Measurements from ENCODE around the gene BMP7. TPM values are rescaled to one million over a fixed set of nuclear protein-coding genes. Genes with fewer than 3 reads are reported as not detected.
"Not testable (repeated sequence)": the region's sequence is repeated elsewhere in the genome, so short reads cannot be mapped to it uniquely, and the experiment has no call there.

The BMP7 gene
- total and polyA plus RNA-seq, 3 experiments from 2014 or later = not detected

- Histone ChIP-seq H3K4me3 (ENCODE audit: low read length) (no peak overlapping the region), H3K9me3 (ENCODE audit: low read length) (no peaks in the 10 kb centered on the region), H3K4me1 (ENCODE audit: insufficient read depth, low read length) (no peaks in the 10 kb centered on the region), H3K27ac (ENCODE audit: low read depth, low read length) (no peak overlapping the region), H3K27me3 (ENCODE audit: insufficient read depth, low read length, poor library complexity, severe bottlenecking) (no peaks in the 10 kb centered on the region), H3K36me3 (ENCODE audit: insufficient read depth, low read length) (no peaks in the 10 kb centered on the region)
- Mint-ChIP-seq H3K9me3 (no peaks in the 10 kb centered on the region), H3K4me1 (no peaks in the 10 kb centered on the region), H3K4me3 (no peak overlapping the region), H3K36me3 (no peaks in the 10 kb centered on the region), H3K27ac (no peak overlapping the region), H3K27me3 (no peaks in the 10 kb centered on the region)
- ChIA-PET CTCF (no interaction called here), POLR2A (no interaction called here)
- no peak for DNase-seq
Observed at GRCh38 chr20:57193094-57193493, 73.3 kb downstream of the BMP7 start.

DNA sequence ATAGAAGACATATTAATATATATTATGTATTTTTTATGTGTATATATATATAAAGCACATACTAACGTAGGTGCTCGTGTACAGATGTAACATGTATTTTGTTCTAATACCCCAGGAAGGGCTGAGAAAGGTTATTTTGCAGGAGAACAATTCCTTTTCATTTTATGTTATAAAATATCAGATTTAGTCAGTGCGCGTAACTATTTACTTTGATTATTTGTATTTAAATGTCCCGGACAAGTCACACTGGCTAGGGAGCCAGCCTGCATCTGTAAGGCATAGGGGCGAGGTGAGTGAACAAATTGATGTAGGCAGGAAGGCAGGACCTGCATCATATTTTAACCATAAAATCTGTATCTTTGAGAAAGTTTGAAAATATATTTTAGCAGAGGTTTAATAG lies 74.1 kb downstream of the BMP7 start:
- no peaks in the 10 kb centered on the region for H3K4me1 Mint-ChIP-seq
- no peaks in the 10 kb centered on the region for H3K9me3 ChIP-seq (ENCODE audit: low read length)
- CTCF ChIA-PET = no interaction called here
- no peaks in the 10 kb centered on the region for H3K4me1 ChIP-seq (ENCODE audit: insufficient read depth, low read length)
- no peaks in the 10 kb centered on the region for H3K27me3 ChIP-seq (ENCODE audit: insufficient read depth, low read length, poor library complexity, severe bottlenecking)
- no peak overlapping the region for H3K27ac ChIP-seq (ENCODE audit: low read depth, low read length)
- no peak overlapping the region for H3K4me3 Mint-ChIP-seq
- H3K27ac Mint-ChIP-seq = no peak overlapping the region
- no peaks in the 10 kb centered on the region for H3K36me3 Mint-ChIP-seq
- no peaks in the 10 kb centered on the region for H3K9me3 Mint-ChIP-seq
- no peak overlapping the region for H3K4me3 ChIP-seq (ENCODE audit: low read length)
- no peaks in the 10 kb centered on the region for H3K27me3 Mint-ChIP-seq
- POLR2A ChIA-PET = no interaction called here
- DNase-seq = no peak
- no peaks in the 10 kb centered on the region for H3K36me3 ChIP-seq (ENCODE audit: insufficient read depth, low read length)

GRCh38 chr20:57191265-57191638 lies 75.2 kb downstream of the BMP7 start:
- CTCF ChIA-PET = not testable (repeated sequence)

GRCh38 chr20:57190536-57191264 lies 75.7 kb downstream of the BMP7 start:
- H3K4me3 ChIP-seq (ENCODE audit: low read length) = no peak overlapping the region
- peaks cover 0 to 3% of the 10 kb centered on the region in 2 donors for H3K27me3 Mint-ChIP-seq
- CTCF ChIA-PET = no interaction called here
- no peaks in the 10 kb centered on the region for H3K36me3 ChIP-seq (ENCODE audit: insufficient read depth, low read length)
- H3K36me3 Mint-ChIP-seq = no peaks in the 10 kb centered on the region
- H3K9me3 ChIP-seq (ENCODE audit: low read length) = no peaks in the 10 kb centered on the region
- no peak overlapping the region for H3K27ac ChIP-seq (ENCODE audit: low read depth, low read length)
- no peak for DNase-seq
- H3K27ac Mint-ChIP-seq = no peak overlapping the region
- no peaks in the 10 kb centered on the region for H3K4me1 Mint-ChIP-seq
- no peaks in the 10 kb centered on the region for H3K27me3 ChIP-seq (ENCODE audit: insufficient read depth, low read length, poor library complexity, severe bottlenecking)
- H3K4me3 Mint-ChIP-seq = no peak overlapping the region
- no peaks in the 10 kb centered on the region for H3K4me1 ChIP-seq (ENCODE audit: insufficient read depth, low read length)
- no peaks in the 10 kb centered on the region for H3K9me3 Mint-ChIP-seq
- POLR2A ChIA-PET = no interaction called here

More at GRCh38 chr20:57191265-57191638, 75.2 kb downstream of the BMP7 start:
- H3K9me3 ChIP-seq (ENCODE audit: low read length); H3K36me3 Mint-ChIP-seq; H3K9me3 Mint-ChIP-seq; H3K4me1 Mint-ChIP-seq; H3K4me3 Mint-ChIP-seq; DNase-seq; H3K4me3 ChIP-seq (ENCODE audit: low read length); H3K27ac Mint-ChIP-seq; H3K27me3 ChIP-seq (ENCODE audit: insufficient read depth, low read length, poor library complexity, severe bottlenecking); H3K36me3 ChIP-seq (ENCODE audit: insufficient read depth, low read length); H3K4me1 ChIP-seq (ENCODE audit: insufficient read depth, low read length); POLR2A ChIA-PET; H3K27ac ChIP-seq (ENCODE audit: low read depth, low read length); H3K27me3 Mint-ChIP-seq: not testable (repeated sequence)

DNA sequence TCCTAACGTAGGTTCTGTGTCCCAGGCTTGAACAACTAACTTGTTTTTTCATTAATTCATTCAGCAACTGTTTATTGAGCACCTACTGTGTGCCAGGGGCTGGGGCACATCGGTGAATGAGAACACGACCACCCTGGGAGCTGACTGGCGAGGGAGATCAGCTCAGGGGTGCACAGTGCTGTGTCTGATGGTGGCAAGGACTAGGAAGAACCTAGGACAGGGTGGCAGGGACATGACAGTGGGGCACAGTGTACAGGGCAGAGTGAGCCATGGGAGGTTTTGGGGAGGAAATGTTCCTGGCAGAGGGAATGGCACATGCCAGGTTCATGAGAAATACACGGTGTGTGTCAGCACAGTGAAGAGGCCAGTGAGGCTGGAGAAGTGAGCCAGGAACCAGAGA lies 76.7 kb downstream of the BMP7 start:
- Mint-ChIP-seq H3K36me3 (no peaks in the 10 kb centered on the region), H3K9me3 (no peaks in the 10 kb centered on the region), H3K27ac (no peak overlapping the region), H3K27me3 (peaks cover 0 to 3% of the 10 kb centered on the region in 2 donors), H3K4me1 (no peaks in the 10 kb centered on the region), H3K4me3 (no peak overlapping the region)
- Histone ChIP-seq H3K4me1 (ENCODE audit: insufficient read depth, low read length) (no peaks in the 10 kb centered on the region), H3K9me3 (ENCODE audit: low read length) (no peaks in the 10 kb centered on the region), H3K27ac (ENCODE audit: low read depth, low read length) (no peak overlapping the region), H3K27me3 (ENCODE audit: insufficient read depth, low read length, poor library complexity, severe bottlenecking) (no peaks in the 10 kb centered on the region), H3K36me3 (ENCODE audit: insufficient read depth, low read length) (no peaks in the 10 kb centered on the region), H3K4me3 (ENCODE audit: low read length) (no peak overlapping the region)
- DNase-seq = no peak
- ChIA-PET POLR2A (no interaction called here), CTCF (no interaction called here)

GRCh38 chr20:57188576-57189079 lies 77.8 kb downstream of the BMP7 start:
- Mint-ChIP-seq H3K9me3 (no peaks in the 10 kb centered on the region), H3K36me3 (no peaks in the 10 kb centered on the region), H3K4me3 (no peak overlapping the region), H3K4me1 (no peaks in the 10 kb centered on the region), H3K27ac (no peak overlapping the region), H3K27me3 (peaks cover 0 to 9% of the 10 kb centered on the region in 2 donors)
- H3K27ac ChIP-seq (ENCODE audit: low read depth, low read length) = no peak overlapping the region
- no peaks in the 10 kb centered on the region for H3K27me3 ChIP-seq (ENCODE audit: insufficient read depth, low read length, poor library complexity, severe bottlenecking)
- no peaks in the 10 kb centered on the region for H3K4me1 ChIP-seq (ENCODE audit: insufficient read depth, low read length)
- H3K36me3 ChIP-seq (ENCODE audit: insufficient read depth, low read length) = no peaks in the 10 kb centered on the region
- DNase-seq = no peak
- ChIA-PET CTCF (no interaction called here), POLR2A (no interaction called here)
- no peak overlapping the region for H3K4me3 ChIP-seq (ENCODE audit: low read length)
- no peaks in the 10 kb centered on the region for H3K9me3 ChIP-seq (ENCODE audit: low read length)

DNA sequence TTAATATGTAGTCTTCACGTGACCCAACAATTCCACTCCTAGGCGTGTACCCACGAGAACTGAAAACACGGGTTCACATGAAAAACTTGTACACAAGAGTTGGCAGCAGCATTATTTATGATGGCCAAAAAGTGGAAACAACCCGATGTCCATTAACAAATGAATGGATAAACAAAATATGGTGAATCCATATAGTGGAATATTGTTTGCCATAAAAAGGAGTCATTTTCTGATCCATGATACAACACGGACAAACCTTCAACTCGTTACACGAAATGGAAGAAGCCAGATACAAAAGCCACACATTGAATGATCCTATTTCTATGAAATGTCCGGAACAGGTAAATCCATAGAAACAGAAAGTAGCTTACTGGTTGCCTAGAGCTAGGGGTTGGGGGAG lies 78.4 kb downstream of the BMP7 start:
- DNase-seq = no peak
- Histone ChIP-seq H3K27me3 (ENCODE audit: insufficient read depth, low read length, poor library complexity, severe bottlenecking) (no peaks in the 10 kb centered on the region), H3K27ac (ENCODE audit: low read depth, low read length) (no peak overlapping the region), H3K9me3 (ENCODE audit: low read length) (no peaks in the 10 kb centered on the region), H3K4me3 (ENCODE audit: low read length) (no peak overlapping the region), H3K36me3 (ENCODE audit: insufficient read depth, low read length) (no peaks in the 10 kb centered on the region), H3K4me1 (ENCODE audit: insufficient read depth, low read length) (no peaks in the 10 kb centered on the region)
- H3K4me3 Mint-ChIP-seq = no peak overlapping the region
- no peaks in the 10 kb centered on the region for H3K9me3 Mint-ChIP-seq
- peaks cover 0 to 12% of the 10 kb centered on the region in 2 donors for H3K27me3 Mint-ChIP-seq
- CTCF ChIA-PET = no interaction called here
- H3K27ac Mint-ChIP-seq = no peak overlapping the region
- no peaks in the 10 kb centered on the region for H3K36me3 Mint-ChIP-seq
- POLR2A ChIA-PET = no interaction called here
- H3K4me1 Mint-ChIP-seq = no peaks in the 10 kb centered on the region

GRCh38 chr20:57187068-57187634 lies 79.3 kb downstream of the BMP7 start:
- Histone ChIP-seq H3K27ac (ENCODE audit: low read depth, low read length) (no peak overlapping the region), H3K27me3 (ENCODE audit: insufficient read depth, low read length, poor library complexity, severe bottlenecking) (no peaks in the 10 kb centered on the region), H3K9me3 (ENCODE audit: low read length) (no peaks in the 10 kb centered on the region), H3K4me3 (ENCODE audit: low read length) (no peak overlapping the region), H3K36me3 (ENCODE audit: insufficient read depth, low read length) (no peaks in the 10 kb centered on the region), H3K4me1 (ENCODE audit: insufficient read depth, low read length) (no peaks in the 10 kb centered on the region)
- Mint-ChIP-seq H3K4me1 (no peaks in the 10 kb centered on the region), H3K4me3 (no peak overlapping the region), H3K27ac (no peak overlapping the region), H3K36me3 (no peaks in the 10 kb centered on the region), H3K9me3 (no peaks in the 10 kb centered on the region), H3K27me3 (peaks cover 0 to 12% of the 10 kb centered on the region in 2 donors)
- CTCF ChIA-PET = no interaction called here
- POLR2A ChIA-PET = no interaction called here
- no peak for DNase-seq
